HG03039 (cell line): ENCODE measurements around the gene POLR2F.

Source experiments
- ATAC-seq: cut with Tn5 transposase; IDR thresholded peaks from one replicate; pipeline ENCODE4 v1.9.1; 2021; ENCODE audit warnings: mild to moderate bottlenecking, moderate library complexity; ENCODE audit not compliant: unreplicated experiment

POLR2F gene

DNA sequence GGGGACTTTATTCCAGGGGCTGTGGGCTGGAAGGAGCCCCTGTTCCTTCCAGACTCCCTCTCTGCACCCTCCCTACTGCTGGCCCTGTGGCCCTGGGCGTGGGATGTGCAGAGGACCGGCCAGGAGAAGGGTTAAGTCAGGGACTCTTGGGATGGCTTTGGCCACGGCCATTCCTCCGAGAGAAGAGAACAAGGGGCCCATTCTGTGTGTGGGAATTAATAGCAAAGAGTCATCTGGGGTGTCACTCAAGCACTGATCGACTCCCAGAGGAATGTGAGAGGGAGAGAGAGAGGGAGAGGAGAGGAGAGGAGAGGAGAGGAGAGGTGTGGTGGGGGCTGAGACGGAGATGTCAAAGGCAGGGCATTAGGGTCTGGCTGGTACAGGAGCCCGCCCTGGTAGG is 45.0 kb downstream of the POLR2F start:
- ATAC-seq, result no peak

DNA sequence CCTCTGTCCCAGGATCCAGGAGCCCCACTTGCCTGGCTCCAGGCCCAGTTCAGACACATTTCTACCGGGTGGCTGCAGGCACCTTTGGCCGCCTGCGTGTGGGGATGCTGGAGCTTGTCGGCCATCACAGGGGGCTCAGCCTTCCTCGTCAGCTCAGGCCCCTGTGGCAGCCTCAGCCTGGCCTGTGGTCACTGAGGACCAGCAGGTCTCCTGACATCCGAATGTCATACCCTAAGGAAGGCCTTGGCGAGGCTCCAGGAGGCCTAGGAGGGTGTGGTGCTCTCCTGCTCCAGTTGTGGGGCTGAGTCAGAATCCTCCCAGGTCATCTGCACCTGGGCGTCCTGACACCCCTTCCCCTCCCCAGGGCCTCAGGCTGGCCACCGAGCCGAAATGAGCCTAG is 45.7 kb downstream of the POLR2F start:
- ATAC-seq, result no peak

DNA sequence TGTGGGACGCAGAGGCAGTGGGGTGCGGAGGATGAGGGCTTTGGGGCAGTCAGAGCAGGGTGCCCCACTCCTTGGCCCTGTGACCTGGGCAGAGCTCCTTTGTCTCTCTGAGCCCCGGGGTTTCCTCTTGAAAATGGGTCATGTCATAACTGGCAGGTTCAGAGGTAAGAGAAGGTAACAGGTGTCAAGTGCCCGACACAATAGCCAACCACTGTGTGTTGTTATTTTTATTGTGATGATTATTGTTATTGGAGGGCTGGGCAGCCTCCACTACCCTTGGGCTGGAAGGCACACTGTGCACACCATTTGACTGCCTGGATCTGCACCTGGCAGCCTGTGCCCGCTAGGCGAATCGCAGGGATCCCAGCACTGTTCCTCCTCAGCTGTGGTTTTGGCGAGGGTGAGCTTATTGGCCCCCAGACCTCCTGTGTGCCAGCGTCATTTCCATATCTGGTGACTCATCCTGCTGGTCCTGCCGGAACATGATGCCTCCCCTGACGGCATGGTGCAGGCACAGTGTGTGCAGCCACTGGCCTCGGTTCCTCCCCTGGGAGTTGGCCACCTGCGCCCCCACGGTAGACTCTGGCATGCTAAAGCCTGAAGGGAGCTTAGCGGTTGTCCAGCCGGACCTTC is 46.3 kb downstream of the POLR2F start:
- no peak for ATAC-seq

DNA sequence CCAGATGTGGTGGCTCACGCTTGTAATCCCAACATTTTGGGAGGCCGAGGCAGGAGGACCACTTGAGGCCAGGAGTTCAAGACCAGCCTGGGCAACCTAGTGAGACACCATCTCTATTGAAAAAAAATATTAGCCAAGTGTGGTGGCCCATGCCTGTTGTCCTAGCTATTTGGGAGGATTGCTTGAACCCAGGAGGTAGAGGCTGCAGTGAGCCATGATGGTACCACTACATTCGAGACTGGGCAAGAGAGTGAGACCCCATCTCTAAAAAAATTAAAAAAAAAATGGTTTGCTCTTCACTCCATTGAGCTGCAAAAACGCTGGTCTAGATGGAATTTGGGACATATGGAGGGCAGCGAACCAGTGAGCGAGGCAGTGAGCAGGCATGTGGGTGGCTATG is 52.4 kb downstream of the POLR2F start:
- no peak for ATAC-seq

DNA sequence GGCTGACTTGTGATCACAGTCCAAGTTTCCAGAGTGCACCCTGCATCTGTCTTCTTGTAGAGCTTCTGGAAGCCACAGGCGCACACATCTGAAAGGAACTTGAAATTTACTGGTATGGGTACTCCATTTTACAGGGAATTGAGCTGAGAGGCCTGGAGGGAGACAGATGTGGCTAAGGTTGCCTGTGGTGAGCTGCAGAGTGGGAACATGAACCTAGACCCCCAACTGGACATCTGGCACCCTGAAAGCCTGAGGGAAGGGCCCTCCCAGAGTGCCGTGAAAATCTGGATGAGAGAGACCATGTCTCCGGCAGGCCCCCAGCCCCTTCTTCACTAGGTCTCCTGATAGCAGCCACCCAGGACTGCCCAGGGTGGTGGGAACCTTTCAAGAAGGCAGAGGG is 53.4 kb downstream of the POLR2F start:
- ATAC-seq, result no peak

DNA sequence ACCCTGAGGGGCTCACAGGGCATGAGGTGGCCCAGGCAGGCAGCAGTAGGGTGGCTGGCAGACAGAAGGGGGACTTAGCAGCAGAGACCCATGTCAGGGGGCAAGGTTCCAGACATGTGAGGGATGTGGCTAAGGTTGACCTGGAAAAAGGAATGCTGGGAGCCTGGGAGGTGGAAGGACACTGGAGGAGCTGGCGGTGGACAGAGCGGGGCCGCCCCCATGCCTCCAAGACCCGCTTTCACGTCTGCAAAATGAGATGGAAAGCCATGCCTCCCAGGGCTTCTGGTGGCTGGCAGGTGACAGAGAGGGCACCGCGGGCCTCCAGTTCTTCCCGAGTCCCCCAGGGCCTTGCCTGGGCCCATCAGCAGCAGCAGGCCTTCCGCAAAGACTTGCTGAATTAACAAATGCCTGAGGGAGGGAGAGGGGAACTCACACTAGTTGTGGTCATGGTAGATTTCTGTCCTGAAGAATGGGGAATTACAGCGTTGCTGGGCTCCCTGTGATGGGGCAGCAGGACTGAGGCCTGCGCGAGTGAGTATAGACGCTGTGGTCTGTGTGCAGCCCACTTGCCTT is 53.9 kb downstream of the POLR2F start:
- ATAC-seq, result no peak

DNA sequence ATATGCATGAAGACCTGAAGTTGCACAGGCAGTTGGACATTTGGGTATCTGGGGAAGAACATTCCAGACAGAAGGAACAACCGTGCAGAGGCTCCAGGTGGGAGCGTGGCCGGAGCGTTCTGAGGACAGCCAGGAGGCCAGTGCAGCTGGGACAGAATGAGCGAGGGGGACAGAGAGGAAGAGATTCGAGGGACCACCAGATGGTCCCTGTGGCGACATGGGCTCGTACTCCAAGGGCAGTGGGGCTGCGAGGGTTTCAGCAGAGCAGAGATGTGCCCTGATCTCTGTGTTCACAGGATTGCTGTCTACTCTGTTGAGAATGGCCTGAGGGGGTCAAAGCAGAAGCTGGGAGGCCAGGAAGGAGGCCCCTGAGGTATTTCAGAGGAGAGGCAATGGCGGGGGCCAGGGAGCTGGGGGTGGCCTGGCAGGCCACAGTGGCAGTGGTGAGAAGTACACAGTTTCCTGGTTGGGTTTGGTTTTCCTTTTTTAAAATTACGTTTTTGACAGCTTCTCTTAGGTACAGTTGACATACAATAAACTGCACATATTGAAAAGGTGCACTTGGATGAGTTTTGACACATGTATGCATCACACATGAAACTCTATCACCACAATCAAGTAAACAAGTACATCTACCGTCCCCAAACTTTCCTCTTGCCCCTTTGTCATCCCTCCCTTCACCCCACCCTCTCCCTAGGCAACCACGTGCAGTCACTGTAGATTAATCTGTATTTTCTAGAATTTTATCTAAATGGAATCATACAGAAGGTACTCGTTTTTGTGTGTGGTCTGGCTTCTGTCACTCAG is 55.7 kb downstream of the POLR2F start:
- ATAC-seq, result no peak

DNA sequence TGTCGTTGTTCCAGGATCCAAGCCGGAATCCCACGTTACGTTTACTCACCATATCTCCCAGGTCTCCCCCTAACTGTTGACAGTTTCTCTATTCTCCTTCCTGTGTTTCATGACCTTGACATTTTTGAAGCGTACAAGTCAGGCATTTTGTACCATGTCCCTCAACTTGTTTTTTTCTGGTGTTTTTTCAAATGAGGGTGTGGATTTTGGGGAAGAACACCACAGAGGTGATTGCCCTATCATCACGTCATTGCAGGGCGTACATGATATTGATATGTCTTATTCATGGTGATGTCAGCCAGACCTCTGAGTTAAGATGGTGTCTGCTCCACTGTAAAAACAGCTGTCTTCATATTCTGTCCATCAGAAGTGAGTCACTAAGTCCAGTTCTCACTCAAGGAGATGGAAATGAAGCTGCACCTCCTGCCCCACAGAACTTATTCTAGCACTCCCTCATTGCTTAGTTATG is 59.1 kb downstream of the POLR2F start:
- no peak for ATAC-seq

DNA sequence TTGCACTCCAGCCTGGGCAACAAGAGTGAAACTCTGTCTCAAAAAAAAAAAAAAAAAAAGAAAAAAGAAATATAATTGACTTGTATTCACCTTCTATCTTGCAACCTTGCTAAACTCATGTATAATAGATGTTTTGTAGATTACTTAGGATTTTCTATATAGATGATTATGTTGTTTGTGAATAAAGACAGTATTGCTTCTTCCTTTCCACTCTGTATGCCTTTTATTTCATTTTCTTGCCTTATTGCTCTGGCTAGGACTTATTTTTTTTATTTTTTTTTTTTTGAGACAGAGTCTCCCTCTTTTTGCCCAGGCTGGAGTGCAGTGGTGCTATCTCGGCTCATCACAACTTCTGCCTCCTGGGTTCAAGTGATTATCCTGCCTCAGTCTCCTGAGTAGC is 60.6 kb downstream of the POLR2F start:
- no peak for ATAC-seq

DNA sequence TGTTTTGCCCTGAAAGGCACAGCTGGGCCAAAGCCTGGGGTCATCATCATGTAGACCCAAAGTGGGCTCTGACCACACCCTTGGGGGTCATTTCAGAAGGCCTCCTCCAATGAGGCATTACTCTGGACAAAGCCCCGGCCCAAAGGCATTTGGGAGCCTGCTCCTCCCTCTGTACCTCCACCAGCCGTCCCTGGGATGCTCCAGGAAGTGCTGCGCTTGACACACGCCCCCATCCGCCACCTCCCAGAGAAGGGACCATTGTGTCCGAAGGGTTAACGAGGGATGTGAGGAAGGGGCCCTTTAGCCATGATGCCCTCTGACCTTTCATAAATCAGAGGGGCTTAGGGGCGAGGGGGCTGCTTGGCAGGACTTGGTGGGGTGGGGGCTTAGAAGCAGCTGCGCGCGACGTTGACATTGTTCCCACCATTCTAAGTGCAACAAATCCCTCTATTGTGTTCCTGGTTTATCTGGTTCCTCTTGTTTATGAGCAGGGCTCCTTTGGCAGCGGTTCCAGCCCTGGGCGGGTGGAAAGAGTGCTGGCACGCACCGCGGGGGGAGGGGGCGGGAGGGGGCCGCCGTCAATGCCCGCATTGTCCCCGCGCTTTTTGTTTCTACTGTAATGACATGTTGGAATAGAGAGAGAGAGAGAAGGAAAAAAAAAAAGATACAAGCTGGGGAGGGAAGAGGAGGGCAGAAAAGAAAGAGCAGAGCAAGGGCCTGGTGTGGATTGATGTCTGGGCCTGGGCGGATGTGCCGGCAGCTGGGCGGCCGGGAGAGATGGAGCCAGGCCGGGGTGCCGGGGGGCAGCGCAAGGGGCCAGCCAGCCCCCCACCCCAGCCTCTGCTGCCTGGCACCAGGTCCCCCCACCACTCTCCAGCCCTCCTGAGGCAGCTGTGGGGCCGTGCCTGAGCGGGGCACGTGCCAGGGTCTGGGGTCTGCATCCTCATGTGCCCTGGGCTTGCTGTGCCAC is 63.0 kb downstream of the POLR2F start:
- ATAC-seq, result no peak

DNA sequence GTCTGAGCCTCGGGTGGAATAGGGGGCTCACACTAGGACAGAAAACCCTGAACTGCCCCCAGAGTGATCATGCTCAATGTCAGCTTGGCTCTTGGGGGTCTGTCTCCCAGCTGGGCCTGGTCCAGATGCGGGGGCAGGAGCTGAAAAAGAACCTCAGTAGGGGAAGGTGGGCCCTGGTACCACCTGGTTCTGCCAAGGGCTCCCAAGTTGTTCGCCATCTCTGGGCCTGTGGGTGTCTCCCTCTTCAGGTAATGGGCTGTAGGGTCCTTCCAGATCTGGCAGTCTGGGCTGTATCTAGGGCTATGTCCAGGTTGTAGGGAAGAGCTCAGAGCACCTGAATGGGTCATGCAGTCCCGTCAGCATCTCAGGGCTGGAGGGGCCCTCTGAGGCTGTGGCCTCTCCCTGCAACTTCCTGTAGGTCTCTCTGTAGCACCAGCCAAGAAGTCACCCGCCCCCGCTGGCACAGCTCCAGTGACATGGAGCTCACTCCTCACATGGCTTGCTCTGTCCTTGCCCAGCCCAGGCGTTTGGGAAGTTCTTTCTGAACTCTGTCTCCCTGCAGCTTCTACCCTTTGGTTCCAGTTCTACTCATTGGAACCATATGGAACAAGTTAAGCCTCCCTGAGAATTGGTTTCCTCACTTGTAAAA is 63.9 kb downstream of the POLR2F start:
- no peak for ATAC-seq

DNA sequence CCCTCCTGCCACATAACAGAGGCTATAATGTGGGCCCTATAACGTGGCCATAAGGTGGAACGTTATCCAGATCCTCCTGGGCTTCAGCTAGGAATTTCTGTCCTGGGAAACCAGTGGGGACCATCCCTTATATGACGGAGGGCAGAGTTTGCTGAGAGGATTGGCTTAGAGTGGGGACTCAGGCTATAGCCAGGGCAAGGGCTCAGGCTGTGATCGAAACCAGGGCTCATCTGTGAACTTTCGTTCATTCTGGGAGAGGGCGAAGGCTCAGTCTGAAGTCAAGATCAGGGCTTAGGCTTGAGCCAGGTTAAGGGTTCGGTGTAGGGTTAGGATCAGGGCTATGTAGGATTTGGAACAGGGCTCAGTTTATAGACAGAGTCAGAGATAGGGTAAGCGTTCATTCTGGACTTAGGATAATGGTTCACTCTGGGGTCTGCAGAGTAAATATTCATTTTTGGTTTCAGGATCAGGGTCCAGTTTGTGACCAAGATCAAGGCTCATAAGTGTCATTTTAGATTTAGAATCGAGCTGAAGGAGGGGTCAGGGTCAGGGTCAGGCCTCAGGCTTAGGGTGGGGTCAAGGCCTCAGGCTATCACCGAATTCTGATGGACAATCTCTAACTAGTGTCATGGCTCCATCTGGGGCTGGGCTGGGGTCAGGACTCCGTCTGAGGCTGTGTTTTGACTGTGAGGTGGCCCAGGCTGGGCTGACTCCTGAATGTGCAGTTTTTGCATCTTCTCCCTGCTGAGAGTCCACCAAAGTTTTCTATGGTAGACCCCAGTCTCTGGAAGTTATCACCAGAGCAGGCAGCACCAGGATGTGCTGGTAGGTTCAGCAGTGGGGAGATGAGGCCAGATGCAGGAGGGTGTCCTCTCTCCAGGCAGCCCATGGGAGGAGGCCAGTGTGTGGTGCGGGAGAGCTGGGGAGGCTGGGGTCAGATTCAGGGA is 64.7 kb downstream of the POLR2F start:
- no peak for ATAC-seq
